Choroid plexus epithelial cell (primary cell): ENCODE measurements around the gene EFHB.
"Not testable (repeated sequence)": the region's sequence is repeated elsewhere in the genome, so short reads cannot be mapped to it uniquely, and the experiment has no call there.

Experiments used
- DNase-seq: peaks from one replicate; pipeline ENCODE4 v3.0.0-alpha.2; 2010; ENCODE audit warnings: low read depth
- H3K4me3 ChIP-seq: 2 replicates; pipeline ENCODE4 v1.5.1; 2011; ENCODE audit warnings: low read depth, mild to moderate bottlenecking, control low read depth, low read length, moderate library complexity
- CTCF ChIP-seq: conservative IDR thresholded peaks from 2 replicates; pipeline ENCODE4 v1.5.1; 2011; ENCODE audit warnings: low read depth, mild to moderate bottlenecking, control low read depth, inconsistent platforms, low read length, moderate library complexity

EFHB gene

GRCh38 chr3:19903649-19904048 is 30.4 kb downstream of the EFHB start:
- DNase-seq = no peak
- no peak for TF ChIP-seq CTCF
- no peak overlapping the region for H3K4me3 ChIP-seq

GRCh38 chr3:19901918-19902317 is 32.1 kb downstream of the EFHB start:
- DNase-seq = peak; percentile 48
- no peak overlapping the region for H3K4me3 ChIP-seq
- TF ChIP-seq CTCF = no peak

DNA sequence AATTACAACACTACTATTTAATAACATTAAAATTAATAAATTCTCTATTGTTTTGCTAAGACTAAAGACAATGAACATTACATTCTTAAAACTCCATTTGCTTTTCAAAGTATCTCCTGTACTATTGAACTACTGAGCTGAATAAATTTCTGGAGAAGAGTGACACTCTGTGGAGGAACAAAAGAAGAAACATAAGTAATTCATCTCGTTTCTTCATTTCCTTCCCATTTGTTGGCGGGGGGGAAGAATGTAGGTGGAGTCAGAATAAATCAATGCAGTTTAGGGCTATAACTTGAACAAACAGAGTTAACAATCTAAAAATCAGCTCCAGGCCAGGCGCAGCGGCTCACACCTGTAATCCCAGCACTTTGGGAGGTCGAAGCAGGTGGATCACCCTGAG is 32.7 kb downstream of the EFHB start:
- H3K4me3 ChIP-seq = no peak overlapping the region
- TF ChIP-seq CTCF = no peak
- DNase-seq = peak; percentile 46

- DNase-seq, H3K4me3 ChIP-seq: not testable (repeated sequence)
Measured at GRCh38 chr3:19899833-19900232, 34.2 kb downstream of the EFHB start.

GRCh38 chr3:19899264-19899663 is 34.8 kb downstream of the EFHB start:
- no peak for TF ChIP-seq CTCF
- DNase-seq = no peak

GRCh38 chr3:19898721-19899120 is 35.3 kb downstream of the EFHB start:
- no peak overlapping the region for H3K4me3 ChIP-seq
- peak; percentile 36 for DNase-seq
- no peak for TF ChIP-seq CTCF

More at GRCh38 chr3:19899264-19899663, 34.8 kb downstream of the EFHB start:
- H3K4me3 ChIP-seq = no peak overlapping the region

DNA sequence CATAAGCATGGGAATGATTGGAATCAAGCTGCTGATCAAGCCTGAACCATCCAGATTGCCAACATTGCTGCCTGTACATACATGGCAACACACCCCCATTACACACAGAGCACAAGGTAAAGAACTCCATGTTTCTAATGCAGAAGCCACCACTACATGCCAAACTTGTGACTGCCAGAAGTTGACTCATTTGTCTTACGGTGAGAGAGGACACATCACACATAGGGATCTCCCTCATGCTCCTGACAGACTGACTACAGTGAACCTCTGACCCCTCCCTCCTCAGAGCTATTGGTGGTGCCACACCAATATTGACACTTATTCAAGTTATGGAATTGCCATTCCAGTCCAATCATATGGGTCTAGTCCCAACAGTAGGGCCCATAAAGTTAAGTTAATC is 42.3 kb downstream of the EFHB start:
- no peak for DNase-seq
- H3K4me3 ChIP-seq = no peak overlapping the region
- no peak for TF ChIP-seq CTCF

DNA sequence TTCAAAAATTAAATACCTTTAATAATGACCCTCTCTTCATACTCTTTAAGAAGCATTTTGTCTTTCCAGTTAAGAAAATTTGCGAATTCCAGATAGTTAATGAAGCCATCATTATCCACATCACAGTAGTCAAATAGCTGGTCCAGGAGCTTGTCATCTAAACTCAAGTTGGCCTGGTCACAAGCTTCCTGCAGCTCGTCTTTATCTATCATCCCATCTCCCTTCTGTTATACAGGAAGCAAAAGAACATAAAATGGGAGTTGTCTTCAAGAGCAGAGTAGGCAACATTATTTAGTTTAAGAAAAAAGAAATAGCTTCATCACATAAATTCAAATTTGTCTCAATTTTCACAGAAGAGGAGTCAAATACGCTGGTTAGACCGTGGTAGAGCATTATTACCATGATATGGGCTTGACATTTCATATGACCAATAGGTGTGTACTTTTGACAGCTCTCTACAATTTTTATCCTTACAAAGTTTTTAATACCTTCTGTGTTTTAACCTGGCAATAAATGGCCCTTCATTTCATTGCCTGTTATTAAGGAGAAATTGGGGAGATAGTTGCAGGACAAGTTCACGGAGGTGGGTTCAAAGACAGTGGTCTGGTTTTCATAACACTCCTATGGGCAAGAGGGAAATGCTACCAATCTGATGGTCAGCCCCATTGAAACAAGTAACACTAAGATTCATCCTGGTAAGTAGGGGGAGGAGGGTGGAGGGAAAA is 45.4 kb downstream of the EFHB start:
- H3K4me3 ChIP-seq = peak overlapping the region; percentile 22
- no peak for DNase-seq
- no peak for TF ChIP-seq CTCF

GRCh38 chr3:19887122-19887521 is 46.9 kb downstream of the EFHB start:
- DNase-seq, H3K4me3 ChIP-seq: not testable (repeated sequence)
